Fibroblast of villous mesenchyme (primary cell): ENCODE measurements around the gene ZNF536. TPM values are rescaled to one million over a fixed set of nuclear protein-coding genes. Genes with fewer than 3 reads are reported as not detected.
"Not testable (repeated sequence)": the region's sequence is repeated elsewhere in the genome, so short reads cannot be mapped to it uniquely, and the experiment has no call there.

Source experiments
- DNase-seq: peaks from one replicate; pipeline ENCODE4 v3.0.0-alpha.2; 2010; ENCODE audit warnings: low read depth
- H3K4me3 ChIP-seq: 2 replicates; pipeline ENCODE4 v1.5.1; 2011; ENCODE audit warnings: low read depth, mild to moderate bottlenecking, low read length
- total RNA-seq: library from RNA; depleted of rRNA; stranded (reverse); fragments of >200 nt; gene quantifications from 2 replicates; pipeline ENCODE4 v1.2.3, GENCODE V29; 2012
- TF ChIP-seq, protein P1 (sequence below): IDR thresholded peaks from 2 replicates; pipeline ENCODE4 v1.5.1; 2012; ENCODE audit warnings: low read depth, mild to moderate bottlenecking, low read length; ENCODE audit not compliant: insufficient read depth

Gene ZNF536
- total RNA-seq, 1 donor = not detected

DNA sequence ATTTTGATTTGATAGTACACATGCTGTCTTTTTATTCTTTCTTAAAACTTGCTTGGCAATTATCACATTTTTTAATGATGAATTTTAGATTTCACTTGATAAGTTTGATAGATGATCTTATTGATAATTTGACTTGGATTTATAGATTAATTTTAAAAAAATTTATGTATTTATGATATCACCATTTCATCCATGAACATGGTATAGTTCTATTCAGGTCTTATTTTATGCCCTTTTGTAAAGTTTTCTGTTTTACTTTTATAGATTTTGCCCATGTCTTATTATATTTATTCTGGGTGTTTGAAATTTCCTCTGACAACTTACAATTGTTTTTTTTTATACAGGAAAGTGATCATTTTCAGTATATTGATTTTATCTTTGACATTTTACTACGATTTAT is 39.5 kb downstream of the ZNF536 start:
- TF ChIP-seq, protein P1, sequence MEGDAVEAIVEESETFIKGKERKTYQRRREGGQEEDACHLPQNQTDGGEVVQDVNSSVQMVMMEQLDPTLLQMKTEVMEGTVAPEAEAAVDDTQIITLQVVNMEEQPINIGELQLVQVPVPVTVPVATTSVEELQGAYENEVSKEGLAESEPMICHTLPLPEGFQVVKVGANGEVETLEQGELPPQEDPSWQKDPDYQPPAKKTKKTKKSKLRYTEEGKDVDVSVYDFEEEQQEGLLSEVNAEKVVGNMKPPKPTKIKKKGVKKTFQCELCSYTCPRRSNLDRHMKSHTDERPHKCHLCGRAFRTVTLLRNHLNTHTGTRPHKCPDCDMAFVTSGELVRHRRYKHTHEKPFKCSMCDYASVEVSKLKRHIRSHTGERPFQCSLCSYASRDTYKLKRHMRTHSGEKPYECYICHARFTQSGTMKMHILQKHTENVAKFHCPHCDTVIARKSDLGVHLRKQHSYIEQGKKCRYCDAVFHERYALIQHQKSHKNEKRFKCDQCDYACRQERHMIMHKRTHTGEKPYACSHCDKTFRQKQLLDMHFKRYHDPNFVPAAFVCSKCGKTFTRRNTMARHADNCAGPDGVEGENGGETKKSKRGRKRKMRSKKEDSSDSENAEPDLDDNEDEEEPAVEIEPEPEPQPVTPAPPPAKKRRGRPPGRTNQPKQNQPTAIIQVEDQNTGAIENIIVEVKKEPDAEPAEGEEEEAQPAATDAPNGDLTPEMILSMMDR = no peak
- DNase-seq = no peak
- no peak overlapping the region for H3K4me3 ChIP-seq

DNA sequence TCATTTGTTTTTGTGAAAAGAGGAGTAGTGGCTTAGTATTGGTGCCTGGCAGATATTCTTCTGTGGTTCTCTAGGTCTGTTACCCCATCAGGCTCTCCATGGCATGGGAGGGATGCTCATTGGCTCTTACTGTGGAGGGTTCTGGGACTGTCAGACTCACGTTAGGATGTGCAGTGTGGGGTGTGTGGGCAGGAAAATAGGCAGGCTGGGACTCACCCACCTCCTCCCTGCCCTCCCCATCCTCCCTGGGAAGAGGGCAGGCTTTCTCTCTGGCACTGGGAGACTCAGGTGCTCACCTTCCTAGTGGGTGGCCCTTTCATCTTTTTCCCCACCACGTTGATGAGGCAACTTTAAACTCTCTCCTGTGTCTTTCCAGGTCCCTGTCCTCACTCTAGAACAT is 44.2 kb downstream of the ZNF536 start:
- H3K4me3 ChIP-seq = no peak overlapping the region
- TF ChIP-seq, protein P1 = no peak
- DNase-seq = no peak

DNA sequence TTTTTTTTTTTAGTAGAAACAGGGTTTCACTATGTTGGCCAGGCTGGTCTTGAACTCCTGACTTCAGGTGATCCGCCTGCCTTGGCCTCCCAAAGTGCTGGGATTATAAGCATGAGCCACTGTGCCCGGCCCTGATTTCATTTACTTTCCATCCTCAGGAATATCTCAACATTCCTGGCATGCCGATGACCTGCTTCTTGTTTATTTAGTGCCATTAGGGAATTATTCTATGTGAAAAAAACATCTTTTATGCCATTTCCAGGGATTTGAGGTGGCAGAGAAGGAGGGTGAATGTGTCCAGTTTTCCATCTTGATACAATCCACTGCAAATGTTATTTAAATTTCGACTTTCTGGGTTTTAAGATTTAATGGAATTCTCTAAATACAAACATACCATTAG is 45.0 kb downstream of the ZNF536 start:
- not testable (repeated sequence) for DNase-seq, H3K4me3 ChIP-seq

DNA sequence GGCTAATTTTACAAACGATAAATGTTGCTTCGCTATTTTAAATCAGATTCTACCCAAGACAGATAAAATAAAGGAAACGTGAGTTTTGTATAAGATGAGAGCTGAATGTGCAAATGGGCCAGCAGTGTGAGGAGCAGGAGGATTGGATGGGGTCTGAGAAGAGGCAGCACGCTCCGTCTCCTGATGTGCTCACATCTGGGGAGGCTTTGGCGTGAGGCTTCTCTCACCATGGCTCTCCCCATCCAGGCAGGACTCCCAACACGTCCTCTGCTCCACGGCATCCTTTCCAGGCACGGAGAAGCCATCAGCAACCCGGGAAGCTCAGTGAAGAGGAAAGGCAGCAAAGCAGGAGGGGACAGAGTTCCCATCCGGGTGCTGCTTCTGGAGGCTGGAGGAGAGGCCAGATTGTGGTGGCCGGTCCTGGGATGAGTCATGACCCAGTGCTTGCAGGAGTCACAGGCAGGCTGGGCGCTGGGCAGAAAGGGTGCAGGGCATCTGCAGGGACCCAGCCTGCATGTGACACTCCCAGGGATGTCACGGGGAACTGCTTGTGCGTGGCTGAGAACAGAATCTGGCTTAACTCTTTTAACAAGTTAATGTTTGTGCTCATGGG is 47.5 kb downstream of the ZNF536 start:
- H3K4me3 ChIP-seq = no peak overlapping the region
- DNase-seq = no peak
- TF ChIP-seq, protein P1 = no peak

DNA sequence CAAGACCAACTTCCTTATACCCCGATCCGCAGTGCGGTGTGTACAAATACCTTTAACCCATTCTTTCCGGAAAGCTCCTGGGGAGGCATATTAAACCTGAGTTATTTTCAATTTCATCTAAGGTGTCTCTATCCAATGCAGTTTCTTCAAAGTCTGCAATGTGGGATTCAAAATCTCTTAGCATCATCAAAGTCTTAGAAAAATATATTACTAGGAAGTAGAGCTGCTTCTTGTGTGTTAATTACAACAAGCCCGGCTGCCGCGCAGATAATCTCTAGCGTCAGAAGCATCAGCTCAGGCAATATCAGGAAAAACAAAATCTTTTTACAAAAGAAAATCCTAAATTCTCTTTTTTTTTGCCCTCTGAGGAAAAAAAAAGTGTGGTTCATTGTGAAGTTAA is 48.1 kb downstream of the ZNF536 start:
- no peak for DNase-seq
- TF ChIP-seq, protein P1 = no peak
- H3K4me3 ChIP-seq = no peak overlapping the region

DNA sequence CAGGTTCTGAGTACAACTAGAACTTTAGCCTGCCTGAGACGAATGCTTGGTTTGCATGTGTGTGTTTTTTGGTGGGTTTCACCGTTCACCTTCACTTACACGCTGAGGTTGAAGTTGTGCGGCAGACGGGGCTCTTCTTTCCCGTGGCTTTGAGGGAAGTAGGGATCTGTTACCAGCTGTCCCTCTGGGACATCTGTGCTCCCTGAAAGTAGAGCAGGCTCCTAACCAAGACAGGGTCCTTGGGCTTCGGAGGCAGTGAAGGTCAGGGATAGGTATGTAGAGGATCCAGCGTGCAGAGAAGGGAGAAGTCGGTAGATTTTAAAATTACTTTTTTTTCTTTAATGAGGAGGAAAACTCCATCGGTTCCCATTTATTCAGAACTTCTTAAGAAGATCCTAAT is 48.7 kb downstream of the ZNF536 start:
- no peak for DNase-seq
- H3K4me3 ChIP-seq = no peak overlapping the region
- TF ChIP-seq, protein P1 = no peak

DNA sequence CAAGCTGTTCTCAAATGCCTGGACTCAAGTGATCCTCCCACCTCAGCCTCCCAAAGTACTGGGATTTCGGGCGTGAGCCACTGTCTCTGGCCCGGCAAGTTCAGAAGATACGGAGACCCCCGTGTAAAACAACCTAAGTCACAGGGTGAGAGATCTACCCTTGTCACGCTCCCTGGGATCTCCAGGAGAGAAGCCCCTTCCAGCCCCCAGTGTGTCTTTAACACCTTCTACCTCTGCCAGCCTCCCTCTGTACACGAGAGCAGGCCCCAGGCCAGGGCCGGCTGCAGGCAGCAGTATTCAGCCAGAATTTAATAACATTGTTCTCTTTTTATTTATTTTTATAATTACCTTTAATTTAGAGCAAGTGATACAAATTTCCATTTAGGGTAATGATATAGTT is 49.4 kb downstream of the ZNF536 start:
- TF ChIP-seq, protein P1 = no peak
- no peak overlapping the region for H3K4me3 ChIP-seq
- no peak for DNase-seq

DNA sequence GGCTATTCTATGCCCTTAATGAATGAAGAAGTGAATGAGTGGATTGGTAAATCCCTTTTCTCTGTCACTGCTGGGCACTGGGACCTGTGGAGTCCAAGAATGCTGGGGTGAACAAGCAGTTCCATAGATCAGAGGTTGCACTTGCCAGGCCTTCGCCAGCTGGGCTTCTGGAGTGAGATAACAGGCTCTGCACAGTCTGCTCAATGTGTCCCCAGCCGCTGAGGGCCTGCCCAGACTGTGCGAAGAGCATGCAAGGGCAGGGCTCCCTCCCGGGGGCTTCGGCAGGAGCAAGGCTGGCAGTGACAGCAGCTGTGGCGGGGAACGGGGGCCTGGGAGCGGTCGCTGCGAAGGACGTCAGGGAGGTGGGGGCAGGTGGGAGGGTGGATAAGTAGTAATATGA is 51.3 kb downstream of the ZNF536 start:
- no peak for DNase-seq
- TF ChIP-seq, protein P1 = no peak
- no peak overlapping the region for H3K4me3 ChIP-seq
